GM12878 (cell line): ENCODE measurements around the gene UBAC2. TPM values are rescaled to one million over a fixed set of nuclear protein-coding genes. Genes with fewer than 3 reads are reported as not detected.

Source experiments
- ATAC-seq: fragments of 200-7000 bp; cut with Tn5 transposase; 3 replicates; pipeline ENCODE4 v1.9.1; 2020; ENCODE audit warnings: mild to moderate bottlenecking, moderate library complexity
- BruUV-seq: library from RNA; stranded (reverse); fragments of 400-500 nt; replicated peaks from 2 replicates; lab custom pipeline; 2021; lab: Mats Ljungman, UMichigan
- CTCF ChIA-PET: fragments of 300-600 bp; sonication (Branson Sonifier 250); formaldehyde crosslinking; extraction: SDS; loops from one replicate; lab custom pipeline; 2021; ENCODE audit warnings: inconsistent platforms; lab: Yijun Ruan, JAX
- POLR2A ChIA-PET: fragments of 350-600 bp; formaldehyde crosslinking; extraction: SDS; loops from one replicate; lab custom pipeline; 2021; ENCODE audit warnings: inconsistent platforms; lab: Charles Lee
- RAD21 ChIA-PET: fragments of 300-600 bp; sonication (Branson Sonifier 250); formaldehyde crosslinking; loops from one replicate; lab custom pipeline; 2023; ENCODE audit warnings: antibody characterized with exemption; ENCODE audit not compliant: unreplicated experiment; lab: Charles Lee
- SMC1A ChIA-PET: fragments of 300-600 bp; sonication (Branson Sonifier 250); formaldehyde crosslinking; loops from one replicate; lab custom pipeline; 2023; ENCODE audit not compliant: unreplicated experiment, uncharacterized antibody; lab: Charles Lee
- DNase-seq: peaks from one replicate; pipeline ENCODE4 v3.0.0-alpha.2; 2011; ENCODE audit warnings: low read depth, low spot score
- FAIRE-seq: peaks from 3 replicates; lab custom pipeline; 2011; peaks lifted over from hg19 to GRCh38; lab: Jason Lieb, UNC
- H2AFZ ChIP-seq: 2 replicates; pipeline ENCODE4 v1.6.0; 2011; ENCODE audit warnings: low read depth, low read length, control low read depth; ENCODE audit not compliant: control insufficient read depth
- H3K27ac ChIP-seq: 2 replicates; pipeline ENCODE4 v1.5.1; 2011; ENCODE audit warnings: control low read depth; ENCODE audit not compliant: control insufficient read depth, insufficient read depth
- H3K27me3 ChIP-seq, 2 experiments: replicated peaks in 1 of 2; 2 replicates each; pipeline versions ENCODE4 v1.6.0 to v1.6.1; 2011; ENCODE audit warnings: low read length in 1 of 2; ENCODE audit not compliant: control insufficient read depth in 2 of 2, insufficient read depth in 2 of 2
- H3K36me3 ChIP-seq, 2 experiments: 2 replicates each; pipeline ENCODE4 v1.5.1; 2011; ENCODE audit warnings: low read length in 1 of 2; ENCODE audit not compliant: control insufficient read depth in 2 of 2, insufficient read depth in 2 of 2
- H3K4me1 ChIP-seq: 2 replicates; pipeline ENCODE4 v1.6.1; 2011; ENCODE audit warnings: mild to moderate bottlenecking, low read length, moderate library complexity, mixed read lengths; ENCODE audit not compliant: control insufficient read depth, insufficient read depth
- H3K4me2 ChIP-seq: 2 replicates; pipeline ENCODE4 v1.6.0; 2011; ENCODE audit warnings: control low read depth; ENCODE audit not compliant: control insufficient read depth, insufficient read depth
- H3K4me3 ChIP-seq: fragments of 200-600 bp; sonication (generic); 2 replicates; pipeline ENCODE4 v1.5.1; 2016
- H3K79me2 ChIP-seq: 2 replicates; pipeline ENCODE4 v1.6.0; 2011; ENCODE audit warnings: low read length; ENCODE audit not compliant: control insufficient read depth, insufficient read depth
- H3K9ac ChIP-seq: 2 replicates; pipeline ENCODE4 v1.8.0; 2011; ENCODE audit warnings: low read length, control low read depth, mixed read lengths; ENCODE audit not compliant: control insufficient read depth, insufficient read depth
- H3K9me3 ChIP-seq: replicated peaks from 3 replicates; pipeline ENCODE4 v1.5.1; 2011; ENCODE audit warnings: mild to moderate bottlenecking, low read length; ENCODE audit not compliant: control insufficient read depth, insufficient read depth
- H4K20me1 ChIP-seq: 2 replicates; pipeline ENCODE4 v1.6.0; 2011; ENCODE audit not compliant: control insufficient read depth, insufficient read depth
- BHLHE40 ChIP-seq, 2 experiments: fragments of 450-650 bp in 1 of 2; IDR thresholded peaks; 2 replicates each; pipeline ENCODE4 v1.6.1; 2011 to 2017; ENCODE audit warnings: low read depth in 2 of 2, borderline replicate concordance in 1 of 2, improper control_type of control experiment in 1 of 2, low read length in 1 of 2, mild to moderate bottlenecking in 1 of 2
- MEF2B ChIP-seq: fragments of 450-650 bp; IDR thresholded peaks from 2 replicates; pipeline ENCODE4 v1.6.1; 2018; ENCODE audit warnings: mild to moderate bottlenecking, moderate library complexity; ENCODE audit not compliant: partially characterized antibody, poor library complexity, severe bottlenecking
- WGBS: methylation state at CpG from one replicate; pipeline ENCODE4 v1.1.6; 2016; ENCODE audit warnings: low lambda C conversion rate; ENCODE audit not compliant: insufficient replicate concordance, insufficient coverage; ENCODE audit errors: missing lambda C conversion rate; 5-methylcytosine and 5-hydroxymethylcytosine counted together
- in situ Hi-C: fragments of 300-500 bp; cut with MboI; formaldehyde crosslinking; loops from 9 replicates; pipeline ENCODE4 v1.14.3; 2018; ENCODE audit warnings: mixed read lengths
- intact Hi-C: fragments of 100-400 bp; cut with micrococcal nuclease; formaldehyde crosslinking; loops from one replicate; pipeline ENCODE4 v1.14.2; 2022; ENCODE audit not compliant: unreplicated experiment
- polyA plus RNA-seq, 11 experiments: library from polyadenylated mRNA; depleted of rRNA in 4 of 11; unstranded in 6 of 11; stranded (reverse) in 5 of 11; fragments of >200 nt; fragmentation: Nextera tagmentation in 4 of 11; fragmentation: Illumina TruSeq in 1 of 11; extraction: Ambion mirVana in 4 of 11; extraction: Trizol in 1 of 11; gene quantifications; 1 replicate in 1 of 11; 2 replicates in 10 of 11; pipeline versions ENCODE4 v1.2.1 to v1.2.3, GENCODE V29; 2011 to 2016; ENCODE audit warnings: inconsistent platforms in 2 of 11, missing spikeins in 2 of 11, low read depth in 1 of 11
- total RNA-seq, 4 experiments: library from RNA; depleted of rRNA in 3 of 4; stranded (reverse); fragments of >200 nt in 3 of 4; fragmentation: Illumina TruSeq in 1 of 4; extraction: Trizol in 1 of 4; gene quantifications; 2 replicates each; pipeline versions ENCODE4 v1.2.1 to v1.2.3, GENCODE V29; 2013 to 2021
- TF ChIP-seq, protein P1 (sequence below): IDR thresholded peaks from 2 replicates; pipeline ENCODE4 v1.6.1; 2011; ENCODE audit warnings: borderline replicate concordance, low read depth, mild to moderate bottlenecking, moderate library complexity, mixed read lengths, low read length; ENCODE audit not compliant: insufficient read depth; ENCODE audit errors: extremely low read length

Gene UBAC2
- total and polyA plus RNA-seq, 10 of the 15 experiments (the other 5 are each of a cell fraction or from before 2014, with no cell fraction given), result 3.0 to 54.6 (median 17.4) TPM

DNA sequence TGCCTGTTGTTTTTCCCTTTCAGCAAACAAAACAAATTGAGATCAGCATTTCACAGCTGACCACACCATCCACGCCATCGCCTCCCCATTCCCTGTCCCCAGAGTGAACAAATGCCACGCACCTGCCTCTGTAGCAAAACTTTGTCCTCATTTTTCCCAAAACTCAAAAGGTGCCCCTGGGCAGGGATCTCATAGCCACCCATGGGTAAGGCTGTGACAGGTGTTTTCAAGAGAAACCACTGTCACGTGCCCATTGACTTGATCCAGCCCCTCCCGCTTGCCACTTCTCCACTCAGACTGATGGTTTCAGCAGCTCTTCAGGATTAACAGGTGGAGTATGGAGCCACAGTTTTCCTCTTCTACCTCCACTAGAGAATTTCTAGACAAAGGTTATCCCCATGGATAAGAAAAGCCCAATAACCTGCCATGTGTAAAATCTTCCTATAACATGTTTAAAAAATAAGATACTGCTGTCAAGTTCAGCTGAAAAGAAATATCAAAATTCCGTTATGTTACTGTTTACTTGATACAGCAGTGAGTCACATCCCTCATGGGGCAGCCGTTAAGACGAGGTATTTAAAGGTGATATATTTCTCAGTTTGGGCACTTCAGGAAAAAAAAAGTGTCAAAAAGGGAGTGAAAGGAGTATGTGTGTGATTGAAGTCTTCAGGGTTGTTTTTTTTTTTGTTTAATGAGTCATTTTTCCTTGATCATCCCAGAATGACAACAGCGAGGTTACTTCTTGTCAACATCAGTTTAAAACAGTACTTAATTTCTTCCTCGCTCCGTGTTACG is 170.0 kb downstream of the UBAC2 start:
- 92% methylated on average over 12 of the region's 12 CpGs for WGBS
- TF ChIP-seq, protein P1, sequence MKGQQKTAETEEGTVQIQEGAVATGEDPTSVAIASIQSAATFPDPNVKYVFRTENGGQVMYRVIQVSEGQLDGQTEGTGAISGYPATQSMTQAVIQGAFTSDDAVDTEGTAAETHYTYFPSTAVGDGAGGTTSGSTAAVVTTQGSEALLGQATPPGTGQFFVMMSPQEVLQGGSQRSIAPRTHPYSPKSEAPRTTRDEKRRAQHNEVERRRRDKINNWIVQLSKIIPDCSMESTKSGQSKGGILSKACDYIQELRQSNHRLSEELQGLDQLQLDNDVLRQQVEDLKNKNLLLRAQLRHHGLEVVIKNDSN, result peak; percentile 40
- peak; percentile 21 to 50; a peak in 2 of 4 replicates for TF ChIP-seq BHLHE40 (IDR thresholded peaks at IDR 0.05; ENCODE audit: borderline replicate concordance in 1 of 2, low read depth in 2 of 2, low read length in 1 of 2)
- TF ChIP-seq MEF2B, result no peak
- Histone ChIP-seq H2AFZ (no peak overlapping the region), H3K27me3 (no peaks in the 10 kb centered on the region), H3K9ac (no peak overlapping the region), H3K9me3 (no peaks in the 10 kb centered on the region; the same call in 2 of the 3 replicates), H3K36me3 (no peaks in the 10 kb centered on the region), H3K27ac (no peak overlapping the region), H3K4me3 (no peak overlapping the region), H3K4me1 (peaks cover 50% of the 10 kb centered on the region), H3K79me2 (peaks cover 17% of the 10 kb centered on the region), H4K20me1 (no peaks in the 10 kb centered on the region), H3K4me2 (no peak overlapping the region)
- POLR2A ChIA-PET, result interaction anchor here (0.7 to 1.0 kb wide), 4 partner anchors 10 to 67 kb away, joined by 3 to 5 read pairs (median 3); no protein-coding TSS in a partner anchor
- BruUV-seq, result no TSS peak
- in situ Hi-C loops (no loop called here), intact Hi-C loops (loop anchor here (10.0 kb wide), 1 partner anchor 234 kb away; the partner anchor contains the start of gene CLYBL)
- ATAC-seq, result no peak
- DNase-seq, result no peak
- CTCF ChIA-PET, result interaction anchor here (0.8 to 1.2 kb wide), 2 partner anchors 66 to 102 kb away, joined by 4 read pairs; no protein-coding TSS in a partner anchor
- RAD21 ChIA-PET, result interaction anchor here (1.2 kb wide), 1 partner anchor 66 kb away, joined by 3 read pairs; no protein-coding TSS in a partner anchor
- no peak for FAIRE-seq
- SMC1A ChIA-PET, result interaction anchor here (0.8 to 6.7 kb wide), 4 partner anchors 9 to 88 kb away, joined by 4 to 148 read pairs (median 4); no protein-coding TSS in a partner anchor
